Kidney (tissue), 14 donors: Measurements from ENCODE around the gene RASAL1. TPM values are rescaled to one million over a fixed set of nuclear protein-coding genes. Genes with fewer than 3 reads are reported as not detected.

Experiments
- DNase-seq, 5 donors: peaks; one replicate each; pipeline ENCODE4 v3.0.0-alpha.2; 2013 to 2020
- FAIRE-seq: peaks from 2 replicates; lab custom pipeline; 2012; peaks lifted over from hg19 to GRCh38; lab: Jason Lieb, UNC
- H3K27ac ChIP-seq, 2 donors: one replicate each; pipeline ENCODE4 v1.7.0; 2013; ENCODE audit warnings: low read depth in 2 of 2, low read length in 2 of 2, inconsistent platforms in 1 of 2
- H3K27me3 ChIP-seq: one replicate; pipeline ENCODE4 v1.7.1; 2013; ENCODE audit warnings: low read length, inconsistent platforms; ENCODE audit not compliant: control insufficient read depth, insufficient read depth
- H3K36me3 ChIP-seq, 3 donors: one replicate each; pipeline versions ENCODE4 v1.7.0 to v1.7.1; 2013; ENCODE audit warnings: low read length in 3 of 3, control low read depth in 1 of 3, inconsistent platforms in 1 of 3; ENCODE audit not compliant: insufficient read depth in 3 of 3, control insufficient read depth in 2 of 3
- H3K4me1 ChIP-seq, 3 donors: one replicate each; pipeline versions ENCODE4 v1.7.0 to v1.7.1; 2013; ENCODE audit warnings: low read length in 3 of 3, inconsistent platforms in 1 of 3, low read depth in 1 of 3; ENCODE audit not compliant: control insufficient read depth in 2 of 3, insufficient read depth in 2 of 3
- H3K4me3 ChIP-seq, 3 donors: one replicate each; pipeline versions ENCODE4 v1.7.0 to v1.8.1; 2013; ENCODE audit warnings: low read length in 3 of 3, control low read depth in 1 of 3, inconsistent platforms in 1 of 3
- H3K9ac ChIP-seq, 3 donors: one replicate each; pipeline versions ENCODE4 v1.7.0 to v1.7.1; 2013; ENCODE audit warnings: low read length in 3 of 3, control low read depth in 1 of 3, inconsistent platforms in 1 of 3
- H3K9me3 ChIP-seq, 3 donors: one replicate each; pipeline versions ENCODE4 v1.7.0 to v1.7.1; 2013; ENCODE audit warnings: low read length in 3 of 3, control low read depth in 1 of 3, inconsistent platforms in 1 of 3; ENCODE audit not compliant: control insufficient read depth in 2 of 3, insufficient read depth in 1 of 3
- intact Hi-C: fragments of 100-400 bp; cut with DNase I; formaldehyde crosslinking; loops from one replicate; pipeline ENCODE4 v1.11.1; 2022
- microRNA-seq: library from miRNA; unstranded; fragments of <30 nt; microRNA quantifications from one replicate; pipeline ENCODE4 v1.2.0, GENCODE V29; 2020
- polyA plus RNA-seq: library from polyadenylated mRNA; stranded (reverse); fragments of 350-450 nt; fragmentation: Illumina TruSeq; extraction: RNeasy Lipid Tissue Mini Kit (QIAGEN cat#74804); gene quantifications from one replicate; pipeline ENCODE4 v1.2.3, GENCODE V29; 2014; ENCODE audit warnings: low read depth, low replicate concordance; ENCODE audit not compliant: insufficient read depth
- total RNA-seq: library from RNA; stranded (reverse); fragmentation: NEBNext Ultra II Directional; extraction: Animal tissue kit (Norgen Biotek cat#: 25700); gene quantifications from one replicate; pipeline ENCODE4 v1.2.1, GENCODE V29; 2021
- TF ChIP-seq, protein P1 (sequence below): IDR thresholded peaks from 3 replicates; pipeline ENCODE4 v1.5.1; 2012; ENCODE audit warnings: mild to moderate bottlenecking, moderate library complexity, borderline replicate concordance; ENCODE audit not compliant: insufficient read depth; ENCODE audit errors: extremely low read depth
- donor health status: control.
- donor health status: control.
- donor health status: control.
- donor health status: control.
- donor health status: control.
- donor health status: DM: yes; HTN: yes; CAD: no.
- donor health status: Normal renal cell carcinoma (clear cell type).

Gene RASAL1
- total and polyA plus RNA-seq, 2 donors from 2014 or later: 23.5 to 58.3 TPM

DNA sequence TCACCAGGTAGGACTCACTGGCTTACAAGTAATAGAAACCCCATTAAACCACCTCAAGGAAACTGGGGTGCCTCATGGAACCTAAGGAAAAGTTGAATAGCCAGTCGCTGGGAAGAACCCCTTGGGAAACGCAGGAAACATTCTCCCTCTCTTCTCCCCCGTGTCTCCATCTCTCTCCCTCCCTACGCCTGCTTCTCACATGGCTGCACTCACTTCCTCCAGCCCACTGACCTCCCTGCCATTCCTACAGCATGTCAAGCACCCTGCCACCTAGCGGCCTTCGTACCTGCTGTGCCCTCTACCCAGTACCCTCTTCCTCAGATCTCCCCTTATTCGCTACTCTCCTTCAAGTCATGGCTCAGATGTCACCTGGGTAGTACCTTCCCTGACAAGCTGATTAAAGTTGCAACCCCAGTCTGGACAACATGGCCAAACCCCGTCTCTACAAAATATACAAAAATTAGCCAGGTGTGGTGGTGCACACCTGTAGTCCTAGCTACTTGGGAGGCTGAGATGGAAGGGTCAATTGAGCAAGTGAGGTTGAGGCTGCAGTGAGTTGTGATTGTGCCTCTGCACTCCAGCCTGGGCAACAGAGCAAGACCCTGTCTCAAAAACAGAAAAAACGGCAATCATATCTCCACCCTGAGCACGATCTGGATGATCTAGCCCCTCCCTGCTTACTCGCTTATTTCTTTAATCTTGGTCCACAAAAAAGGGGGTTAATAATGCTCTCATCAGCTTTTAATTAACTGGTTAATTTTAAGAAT, 85.4 kb downstream of the RASAL1 start:
- peak; percentile 77 to 89 (median 84) for DNase-seq
- Histone ChIP-seq H3K4me3 (no peak overlapping the region), H3K4me1 (no peaks in the 10 kb centered on the region), H3K9ac (no peak overlapping the region), H3K9me3 (no peaks in the 10 kb centered on the region), H3K27me3 (no peaks in the 10 kb centered on the region), H3K27ac (no peak overlapping the region), H3K36me3 (no peaks in the 10 kb centered on the region)
- TF ChIP-seq, protein P1, sequence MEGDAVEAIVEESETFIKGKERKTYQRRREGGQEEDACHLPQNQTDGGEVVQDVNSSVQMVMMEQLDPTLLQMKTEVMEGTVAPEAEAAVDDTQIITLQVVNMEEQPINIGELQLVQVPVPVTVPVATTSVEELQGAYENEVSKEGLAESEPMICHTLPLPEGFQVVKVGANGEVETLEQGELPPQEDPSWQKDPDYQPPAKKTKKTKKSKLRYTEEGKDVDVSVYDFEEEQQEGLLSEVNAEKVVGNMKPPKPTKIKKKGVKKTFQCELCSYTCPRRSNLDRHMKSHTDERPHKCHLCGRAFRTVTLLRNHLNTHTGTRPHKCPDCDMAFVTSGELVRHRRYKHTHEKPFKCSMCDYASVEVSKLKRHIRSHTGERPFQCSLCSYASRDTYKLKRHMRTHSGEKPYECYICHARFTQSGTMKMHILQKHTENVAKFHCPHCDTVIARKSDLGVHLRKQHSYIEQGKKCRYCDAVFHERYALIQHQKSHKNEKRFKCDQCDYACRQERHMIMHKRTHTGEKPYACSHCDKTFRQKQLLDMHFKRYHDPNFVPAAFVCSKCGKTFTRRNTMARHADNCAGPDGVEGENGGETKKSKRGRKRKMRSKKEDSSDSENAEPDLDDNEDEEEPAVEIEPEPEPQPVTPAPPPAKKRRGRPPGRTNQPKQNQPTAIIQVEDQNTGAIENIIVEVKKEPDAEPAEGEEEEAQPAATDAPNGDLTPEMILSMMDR: peak; percentile 29
- FAIRE-seq: no peak
- intact Hi-C loops: no loop called here

Small RNA genes lying within 50 kb of the gene (microRNA-seq; reads per million reads assigned to microRNA genes)
- not detected for gene MIR7106

Other genes starting within 250 kb of the RASAL1 start
- gene OAS1, start 228.8 kb downstream of the RASAL1 start, total RNA-seq: 17.5 TPM
- 27.2 TPM for gene OAS1, start 228.8 kb downstream of the RASAL1 start, polyA plus RNA-seq
- 15.6 TPM for gene OAS3, start 197.3 kb downstream of the RASAL1 start, total RNA-seq
- gene OAS3, start 197.3 kb downstream of the RASAL1 start, polyA plus RNA-seq: 2.5 TPM
- 11.7 TPM for gene OAS2, start 157.2 kb downstream of the RASAL1 start, total RNA-seq
- gene OAS2, start 157.2 kb downstream of the RASAL1 start, polyA plus RNA-seq: 5.0 TPM
- gene DTX1, start 79.0 kb downstream of the RASAL1 start, total RNA-seq: 4.9 TPM
- gene DTX1, start 79.0 kb downstream of the RASAL1 start, polyA plus RNA-seq: 7.3 TPM
- 2.4 TPM for gene CFAP73, start 14.0 kb upstream of the RASAL1 start, total RNA-seq
- 0.52 TPM for gene CFAP73, start 14.0 kb upstream of the RASAL1 start, polyA plus RNA-seq
- 62.0 TPM for gene DDX54, start 49.7 kb upstream of the RASAL1 start, total RNA-seq
- gene DDX54, start 49.7 kb upstream of the RASAL1 start, polyA plus RNA-seq: 55.4 TPM
- 14.6 TPM for gene RITA1, start 50.0 kb upstream of the RASAL1 start, total RNA-seq
- 31.6 TPM for gene RITA1, start 50.0 kb upstream of the RASAL1 start, polyA plus RNA-seq
- gene TPCN1, start 85.7 kb upstream of the RASAL1 start, total RNA-seq: 93.3 TPM
- 38.4 TPM for gene TPCN1, start 85.7 kb upstream of the RASAL1 start, polyA plus RNA-seq
- gene SLC8B1, start 199.3 kb upstream of the RASAL1 start, total RNA-seq: 61.5 TPM
- gene SLC8B1, start 199.3 kb upstream of the RASAL1 start, polyA plus RNA-seq: 18.6 TPM
- gene PLBD2, start 222.8 kb upstream of the RASAL1 start, total RNA-seq: 37.9 TPM
- 12.1 TPM for gene PLBD2, start 222.8 kb upstream of the RASAL1 start, polyA plus RNA-seq